Rectal smooth muscle tissue (tissue), 1 donor: ENCODE data around the gene CAMK2N1.
"Not testable (repeated sequence)": the region's sequence is repeated elsewhere in the genome, so short reads cannot be mapped to it uniquely, and the experiment has no call there.

Experiments
- H3K27ac ChIP-seq: one replicate; pipeline ENCODE4 v1.7.0; 2013; ENCODE audit warnings: low read depth, low read length, inconsistent platforms
- H3K27me3 ChIP-seq: one replicate; pipeline ENCODE4 v1.7.0; 2013; ENCODE audit warnings: low read length; ENCODE audit not compliant: control insufficient read depth, insufficient read depth
- H3K36me3 ChIP-seq: one replicate; pipeline ENCODE4 v1.7.0; 2013; ENCODE audit warnings: low read length; ENCODE audit not compliant: control insufficient read depth, insufficient read depth
- H3K4me1 ChIP-seq: one replicate; pipeline ENCODE4 v1.7.0; 2013; ENCODE audit warnings: low read length; ENCODE audit not compliant: control insufficient read depth, insufficient read depth
- H3K4me3 ChIP-seq: one replicate; pipeline ENCODE4 v1.7.0; 2013; ENCODE audit warnings: low read length
- H3K9ac ChIP-seq: one replicate; pipeline ENCODE4 v1.7.0; 2013; ENCODE audit warnings: low read length

The CAMK2N1 gene

GRCh38 chr1:20507564-20508410 is 21.8 kb upstream of the CAMK2N1 start, which contains the start of gene MUL1:
TSS of gene MUL1 (minus strand) at chr1:20508151. CDS start at chr1:20508024, 127 bp downstream.
- H3K4me3 ChIP-seq: peak within 1 kb of the TSS; percentile 99
- H3K27ac ChIP-seq: peak within 1 kb of the TSS; percentile 86
- H3K36me3 ChIP-seq: peaks cover 5% of the 10 kb centered on the region
- H3K27me3 ChIP-seq: no peaks in the 10 kb centered on the region
- H3K9ac ChIP-seq: peak within 1 kb of the TSS; percentile 64
- H3K4me1 ChIP-seq: peaks cover 5% of the 10 kb centered on the region

GRCh38 chr1:20507248-20507563 is 21.2 kb upstream of the CAMK2N1 start:
- H3K27me3 ChIP-seq: no peaks in the 10 kb centered on the region
- H3K4me3 ChIP-seq: peak overlapping the region; percentile 99
- H3K36me3 ChIP-seq: peaks cover 8% of the 10 kb centered on the region
- peak overlapping the region; percentile 33 for H3K9ac ChIP-seq
- peaks cover 5% of the 10 kb centered on the region for H3K4me1 ChIP-seq
- H3K27ac ChIP-seq: peak overlapping the region; percentile 86

GRCh38 chr1:20505488-20505887 is 19.5 kb upstream of the CAMK2N1 start:
- H3K9ac ChIP-seq: no peak overlapping the region
- no peaks in the 10 kb centered on the region for H3K27me3 ChIP-seq
- H3K27ac ChIP-seq: no peak overlapping the region
- peaks cover 24% of the 10 kb centered on the region for H3K36me3 ChIP-seq
- peaks cover 5% of the 10 kb centered on the region for H3K4me1 ChIP-seq
- no peak overlapping the region for H3K4me3 ChIP-seq

- Histone ChIP-seq H3K27me3 (no peaks in the 10 kb centered on the region), H3K27ac (no peak overlapping the region), H3K36me3 (peaks cover 32% of the 10 kb centered on the region)
Measured at GRCh38 chr1:20500716-20501115, 14.7 kb upstream of the CAMK2N1 start.

GRCh38 chr1:20499718-20500117 is 13.7 kb upstream of the CAMK2N1 start:
- Histone ChIP-seq H3K9ac (no peak overlapping the region), H3K4me3 (no peak overlapping the region), H3K27ac (no peak overlapping the region), H3K27me3 (no peaks in the 10 kb centered on the region), H3K36me3 (peaks cover 32% of the 10 kb centered on the region), H3K4me1 (no peaks in the 10 kb centered on the region)

More at GRCh38 chr1:20500716-20501115, 14.7 kb upstream of the CAMK2N1 start:
- H3K4me3 ChIP-seq: no peak overlapping the region
- H3K4me1 ChIP-seq: no peaks in the 10 kb centered on the region
- H3K9ac ChIP-seq: no peak overlapping the region

GRCh38 chr1:20499105-20499504 is 13.1 kb upstream of the CAMK2N1 start:
- Histone ChIP-seq H3K9ac (no peak overlapping the region), H3K36me3 (peaks cover 32% of the 10 kb centered on the region), H3K4me3 (no peak overlapping the region), H3K27ac (no peak overlapping the region), H3K27me3 (no peaks in the 10 kb centered on the region), H3K4me1 (no peaks in the 10 kb centered on the region)

GRCh38 chr1:20498116-20498515 is 12.1 kb upstream of the CAMK2N1 start:
- no peak overlapping the region for H3K4me3 ChIP-seq
- H3K27me3 ChIP-seq: no peaks in the 10 kb centered on the region
- no peak overlapping the region for H3K9ac ChIP-seq
- H3K27ac ChIP-seq: no peak overlapping the region
- peaks cover 32% of the 10 kb centered on the region for H3K36me3 ChIP-seq
- no peaks in the 10 kb centered on the region for H3K4me1 ChIP-seq

GRCh38 chr1:20497506-20497905 is 11.5 kb upstream of the CAMK2N1 start:
- no peak overlapping the region for H3K27ac ChIP-seq
- no peak overlapping the region for H3K9ac ChIP-seq
- no peaks in the 10 kb centered on the region for H3K27me3 ChIP-seq
- H3K4me3 ChIP-seq: no peak overlapping the region
- no peaks in the 10 kb centered on the region for H3K4me1 ChIP-seq
- peaks cover 32% of the 10 kb centered on the region for H3K36me3 ChIP-seq

GRCh38 chr1:20496725-20497383 is 10.8 kb upstream of the CAMK2N1 start:
- H3K27ac ChIP-seq, H3K4me3 ChIP-seq, H3K9ac ChIP-seq, H3K27me3 ChIP-seq, H3K4me1 ChIP-seq: not testable (repeated sequence)
- peaks cover 26% of the 10 kb centered on the region for H3K36me3 ChIP-seq

GRCh38 chr1:20496241-20496661 is 10.2 kb upstream of the CAMK2N1 start:
- H3K27ac ChIP-seq: no peak overlapping the region
- no peak overlapping the region for H3K4me3 ChIP-seq
- no peaks in the 10 kb centered on the region for H3K27me3 ChIP-seq
- H3K36me3 ChIP-seq: peaks cover 20% of the 10 kb centered on the region
- H3K4me1 ChIP-seq: no peaks in the 10 kb centered on the region
- no peak overlapping the region for H3K9ac ChIP-seq

GRCh38 chr1:20495661-20496060 is 9.7 kb upstream of the CAMK2N1 start:
- no peak overlapping the region for H3K9ac ChIP-seq
- no peak overlapping the region for H3K4me3 ChIP-seq
- no peaks in the 10 kb centered on the region for H3K27me3 ChIP-seq
- H3K36me3 ChIP-seq: peaks cover 14% of the 10 kb centered on the region
- H3K4me1 ChIP-seq: no peaks in the 10 kb centered on the region
- H3K27ac ChIP-seq: no peak overlapping the region

- Histone ChIP-seq H3K9ac (no peak overlapping the region), H3K4me3 (no peak overlapping the region), H3K27me3 (no peaks in the 10 kb centered on the region), H3K36me3 (peaks cover 6% of the 10 kb centered on the region), H3K27ac (no peak overlapping the region), H3K4me1 (no peaks in the 10 kb centered on the region)
Measured at GRCh38 chr1:20494609-20495311, 8.8 kb upstream of the CAMK2N1 start.
